Measurements from ENCODE around the gene TJAP1. TPM values are rescaled to one million over a fixed set of nuclear protein-coding genes. Genes with fewer than 3 reads are reported as not detected.

TJAP1 gene
- total RNA-seq, 2 experiments from 2014 or later, result 35.6 to 37.2 TPM

- H3K27ac Mint-ChIP-seq, result no peak overlapping the region
- ChIA-PET POLR2A (interaction anchor here (0.5 to 1.1 kb wide), 3 partner anchors 11 to 458 kb away, joined by 4 to 10 read pairs (median 9); no protein-coding TSS in a partner anchor), CTCF (interaction anchor here (0.5 kb wide), 1 partner anchor 268 kb away, joined by 3 read pairs; no protein-coding TSS in a partner anchor)
- ATAC-seq (no peak), DNase-seq (no peak)
- peaks cover 12% of the 10 kb centered on the region for H3K27me3 Mint-ChIP-seq
- H3K4me1 Mint-ChIP-seq, result peaks cover 33% of the 10 kb centered on the region
- peaks cover 27% of the 10 kb centered on the region for H3K36me3 Mint-ChIP-seq (ENCODE audit: low read depth)
- intact Hi-C loops (cut with DNase I, micrococcal nuclease), result no loop called here
- no peaks in the 10 kb centered on the region for H3K9me3 Mint-ChIP-seq (ENCODE audit: low read depth)
- no peak overlapping the region for H3K4me3 Mint-ChIP-seq
Measured at GRCh38 chr6:43511824-43512415, 34.5 kb downstream of the TJAP1 start.

DNA sequence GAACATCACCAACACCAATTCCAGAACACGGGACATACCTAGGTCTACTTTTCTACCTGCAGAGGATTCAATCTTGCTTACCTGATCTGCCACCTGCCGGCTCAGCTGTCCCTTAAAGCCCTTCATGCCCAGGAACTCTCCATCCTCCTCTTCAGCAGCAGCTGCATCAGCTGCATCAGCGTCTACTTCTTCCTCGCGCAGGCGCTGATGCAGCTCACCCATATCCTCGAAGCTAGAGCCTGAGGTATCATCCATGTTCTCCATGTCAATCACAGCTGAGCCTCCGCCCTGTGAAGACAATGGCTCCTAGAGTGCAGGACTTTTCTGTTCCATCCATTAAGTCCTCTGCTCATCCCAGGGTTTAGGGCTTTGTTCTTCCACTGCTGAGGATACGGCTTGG lies 38.4 kb downstream of the TJAP1 start:
- no peaks in the 10 kb centered on the region for H3K9me3 Mint-ChIP-seq (ENCODE audit: low read depth)
- DNase-seq, result no peak
- no peak overlapping the region for H3K4me3 Mint-ChIP-seq
- intact Hi-C loops (cut with DNase I, micrococcal nuclease), result loop anchor here (1.0 to 5.0 kb wide), 11 partner anchors 39 to 731 kb away; partner anchors contain the start of genes TJAP1 (in 2 of the 2), ABCC10 (in 1 of the 2), CNPY3 (in 1 of the 2) and HSP90AB1 (in 1 of the 2)
- CTCF ChIA-PET, result interaction anchor here (5.2 kb wide), 1 partner anchor 9 kb away, joined by 52 read pairs; no protein-coding TSS in a partner anchor
- ATAC-seq, result no peak
- peaks cover 32% of the 10 kb centered on the region for H3K4me1 Mint-ChIP-seq
- H3K36me3 Mint-ChIP-seq (ENCODE audit: low read depth), result peaks cover 27% of the 10 kb centered on the region
- no peak overlapping the region for H3K27ac Mint-ChIP-seq
- no peaks in the 10 kb centered on the region for H3K27me3 Mint-ChIP-seq
- POLR2A ChIA-PET, result interaction anchor here (0.5 kb wide), 1 partner anchor 125 kb away, joined by 3 read pairs; no protein-coding TSS in a partner anchor

GRCh38 chr6:43516367-43516696 lies 39.0 kb downstream of the TJAP1 start:
- no peaks in the 10 kb centered on the region for H3K27me3 Mint-ChIP-seq
- H3K36me3 Mint-ChIP-seq (ENCODE audit: low read depth), result peaks cover 28% of the 10 kb centered on the region
- peaks cover 32% of the 10 kb centered on the region for H3K4me1 Mint-ChIP-seq
- no peak for ATAC-seq
- CTCF ChIA-PET, result interaction anchor here (5.2 kb wide), 1 partner anchor 10 kb away, joined by 52 read pairs; no protein-coding TSS in a partner anchor
- no peak overlapping the region for H3K27ac Mint-ChIP-seq
- POLR2A ChIA-PET, result interaction anchor here (0.5 to 1.1 kb wide), 4 partner anchors 21 to 334 kb away, joined by 3 to 5 read pairs (median 4); partner anchors contain the start of gene CUL9
- no peak overlapping the region for H3K4me3 Mint-ChIP-seq
- no peak for DNase-seq
- H3K9me3 Mint-ChIP-seq (ENCODE audit: low read depth), result no peaks in the 10 kb centered on the region
- intact Hi-C loops (cut with DNase I, micrococcal nuclease), result loop anchor here (1.0 to 5.0 kb wide), 11 partner anchors 39 to 731 kb away; partner anchors contain the start of genes TJAP1 (in 2 of the 2), ABCC10 (in 1 of the 2), CNPY3 (in 1 of the 2) and HSP90AB1 (in 1 of the 2)

- H3K9me3 Mint-ChIP-seq (ENCODE audit: low read depth), result no peaks in the 10 kb centered on the region
- ChIA-PET POLR2A (interaction anchor here (0.6 to 1.1 kb wide), 4 partner anchors 21 to 335 kb away, joined by 3 to 5 read pairs (median 4); partner anchors contain the start of gene CUL9), CTCF (interaction anchor here (0.6 to 5.2 kb wide), 5 partner anchors 10 to 559 kb away, joined by 3 to 52 read pairs (median 5); no protein-coding TSS in a partner anchor)
Measured at GRCh38 chr6:43516697-43517504, 39.5 kb downstream of the TJAP1 start, which contains the start of the genes POLR1C and YIPF3. POLR1C (plus strand) TSS chr6:43517089; CDS start chr6:43517110, 21 bp downstream. YIPF3 (minus strand) TSS chr6:43516926; CDS start chr6:43516807, 119 bp downstream.

GRCh38 chr6:43517505-43518357 lies 40.4 kb downstream of the TJAP1 start:
- DNase-seq (no peak), ATAC-seq (peak; percentile 3)
- POLR2A ChIA-PET, result interaction anchor here (0.6 to 1.1 kb wide), 3 partner anchors 20 to 507 kb away, joined by 3 to 5 read pairs (median 5); no protein-coding TSS in a partner anchor
- Mint-ChIP-seq H3K27ac (no peak overlapping the region), H3K27me3 (no peaks in the 10 kb centered on the region), H3K4me1 (peaks cover 32% of the 10 kb centered on the region), H3K36me3 (ENCODE audit: low read depth) (peaks cover 30% of the 10 kb centered on the region), H3K9me3 (ENCODE audit: low read depth) (no peaks in the 10 kb centered on the region), H3K4me3 (no peak overlapping the region)
- intact Hi-C loops (cut with DNase I, micrococcal nuclease), result loop anchor here (1.0 to 5.0 kb wide), 13 partner anchors 40 to 730 kb away; partner anchors contain the start of genes CNPY3 (in 1 of the 2), GTPBP2 (in 1 of the 2), HSP90AB1 (in 1 of the 2) and KLC4 (in 1 of the 2)
- CTCF ChIA-PET, result interaction anchor here (0.6 to 5.2 kb wide), 6 partner anchors 9 to 558 kb away, joined by 3 to 52 read pairs (median 4); partner anchors contain the start of gene ZNF318

More at GRCh38 chr6:43516697-43517504, 39.5 kb downstream of the TJAP1 start, which contains the start of the genes POLR1C and YIPF3:
- H3K27ac Mint-ChIP-seq, result no peak within 1 kb of the TSS
- no peak within 1 kb of the TSS for H3K4me3 Mint-ChIP-seq
- intact Hi-C loops (cut with DNase I, micrococcal nuclease), result loop anchor here (1.0 to 5.0 kb wide), 16 partner anchors 40 to 730 kb away; partner anchors contain the start of genes TJAP1 (in 2 of the 2), ABCC10 (in 1 of the 2), CNPY3 (in 1 of the 2) and GTPBP2 (in 1 of the 2)
- no peaks in the 10 kb centered on the region for H3K27me3 Mint-ChIP-seq
- DNase-seq (peak; percentile 98), ATAC-seq (peak; percentile 93)
- H3K36me3 Mint-ChIP-seq (ENCODE audit: low read depth), result peaks cover 25% of the 10 kb centered on the region
- peaks cover 32% of the 10 kb centered on the region for H3K4me1 Mint-ChIP-seq

DNA sequence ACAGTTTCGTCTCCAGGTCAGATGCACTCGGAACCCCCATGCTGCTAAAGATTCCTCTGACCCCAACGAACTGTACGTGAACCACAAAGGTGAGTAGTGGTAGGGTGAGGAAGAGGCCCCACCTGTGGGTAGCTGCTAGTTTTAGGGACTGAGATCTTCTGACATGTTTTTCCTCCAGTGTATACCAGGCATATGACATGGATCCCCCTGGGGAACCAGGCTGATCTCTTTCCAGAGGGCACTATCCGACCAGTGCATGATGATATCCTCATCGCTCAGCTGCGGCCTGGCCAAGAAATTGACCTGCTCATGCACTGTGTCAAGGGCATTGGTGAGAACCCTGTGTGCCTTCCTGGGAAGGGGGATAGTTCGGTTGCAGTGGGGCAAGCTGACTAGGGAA lies 42.7 kb downstream of the TJAP1 start:
- Mint-ChIP-seq H3K9me3 (ENCODE audit: low read depth) (no peaks in the 10 kb centered on the region), H3K36me3 (ENCODE audit: low read depth) (peaks cover 40% of the 10 kb centered on the region), H3K4me3 (no peak overlapping the region), H3K27me3 (no peaks in the 10 kb centered on the region), H3K4me1 (peaks cover 17% of the 10 kb centered on the region), H3K27ac (no peak overlapping the region)
- no peak for DNase-seq
- intact Hi-C loops (cut with DNase I, micrococcal nuclease), result no loop called here
- ChIA-PET POLR2A (interaction anchor here (0.7 kb wide), 2 partner anchors 20 to 347 kb away, joined by 3 read pairs; no protein-coding TSS in a partner anchor), CTCF (interaction anchor here (0.6 to 2.1 kb wide), 6 partner anchors 8 to 424 kb away, joined by 3 to 9 read pairs (median 4); partner anchors contain the start of genes POLH and XPO5)
- ATAC-seq, result no peak

GRCh38 chr6:43521836-43522235 lies 44.5 kb downstream of the TJAP1 start:
- CTCF ChIA-PET, result interaction anchor here (0.6 to 2.1 kb wide), 6 partner anchors 9 to 37 kb away, joined by 3 to 11 read pairs (median 6); no protein-coding TSS in a partner anchor
- intact Hi-C loops (cut with DNase I, micrococcal nuclease), result no loop called here
- no peak overlapping the region for H3K4me3 Mint-ChIP-seq
- no peak overlapping the region for H3K27ac Mint-ChIP-seq
- DNase-seq (no peak), ATAC-seq (no peak)
- peaks cover 52% of the 10 kb centered on the region for H3K36me3 Mint-ChIP-seq (ENCODE audit: low read depth)
- H3K9me3 Mint-ChIP-seq (ENCODE audit: low read depth), result no peaks in the 10 kb centered on the region
- peaks cover 4% of the 10 kb centered on the region for H3K4me1 Mint-ChIP-seq
- no peaks in the 10 kb centered on the region for H3K27me3 Mint-ChIP-seq
- POLR2A ChIA-PET, result interaction anchor here (1.0 to 1.1 kb wide), 2 partner anchors 10 to 49 kb away, joined by 3 to 4 read pairs; no protein-coding TSS in a partner anchor

DNA sequence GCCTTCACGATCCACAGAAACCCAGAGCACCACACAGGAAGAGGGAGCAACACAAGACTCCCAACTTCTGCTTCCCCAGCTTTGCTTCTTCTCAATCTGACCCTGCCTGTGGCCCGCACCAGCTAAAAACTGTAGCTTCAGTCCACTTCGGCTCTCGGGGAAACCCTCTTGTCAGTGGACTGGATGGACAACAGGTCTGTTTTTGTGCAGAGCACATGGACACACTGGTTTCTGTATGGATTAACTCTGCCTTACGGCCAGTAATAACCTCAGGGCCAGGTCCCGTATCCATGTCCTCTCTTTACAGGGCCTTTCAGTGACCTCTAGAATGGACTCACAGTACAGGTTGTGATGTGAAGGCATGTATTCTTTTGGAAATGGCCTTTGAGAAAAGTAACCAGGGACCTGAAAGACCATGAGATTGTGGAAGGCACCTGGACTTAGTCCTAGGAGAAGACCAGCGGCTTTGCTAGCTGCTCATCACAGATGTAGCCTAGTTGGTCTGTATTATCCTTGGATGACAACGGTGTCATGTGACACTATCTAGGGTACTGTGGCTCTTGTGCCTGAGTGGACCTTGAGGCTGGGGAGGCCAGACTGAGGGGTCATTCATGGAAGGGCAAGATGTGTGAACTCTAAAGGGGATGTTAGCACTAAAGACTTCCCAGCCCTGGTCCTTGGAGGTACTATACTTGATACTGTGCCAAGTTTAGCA lies 45.3 kb downstream of the TJAP1 start:
- no peak overlapping the region for H3K4me3 Mint-ChIP-seq
- CTCF ChIA-PET, result no interaction called here
- H3K4me1 Mint-ChIP-seq, result peaks cover 4% of the 10 kb centered on the region
- no peak for ATAC-seq
- no peak for DNase-seq
- intact Hi-C loops (cut with DNase I, micrococcal nuclease), result no loop called here
- no peaks in the 10 kb centered on the region for H3K27me3 Mint-ChIP-seq
- POLR2A ChIA-PET, result interaction anchor here (1.0 to 1.3 kb wide), 2 partner anchors 11 to 49 kb away, joined by 4 read pairs; no protein-coding TSS in a partner anchor
- no peak overlapping the region for H3K27ac Mint-ChIP-seq
- peaks cover 60% of the 10 kb centered on the region for H3K36me3 Mint-ChIP-seq (ENCODE audit: low read depth)
- no peaks in the 10 kb centered on the region for H3K9me3 Mint-ChIP-seq (ENCODE audit: low read depth)

- intact Hi-C loops (cut with DNase I, micrococcal nuclease), result no loop called here
- no peak overlapping the region for H3K4me3 Mint-ChIP-seq
- ATAC-seq (no peak), DNase-seq (no peak)
- no peaks in the 10 kb centered on the region for H3K9me3 Mint-ChIP-seq (ENCODE audit: low read depth)
- peaks cover 4% of the 10 kb centered on the region for H3K4me1 Mint-ChIP-seq
- peaks cover 65% of the 10 kb centered on the region for H3K36me3 Mint-ChIP-seq (ENCODE audit: low read depth)
- CTCF ChIA-PET, result no interaction called here
- no peak overlapping the region for H3K27ac Mint-ChIP-seq
- no peaks in the 10 kb centered on the region for H3K27me3 Mint-ChIP-seq
- POLR2A ChIA-PET, result interaction anchor here (1.3 kb wide), 1 partner anchor 48 kb away, joined by 4 read pairs; no protein-coding TSS in a partner anchor
Measured at GRCh38 chr6:43523284-43523683, 45.9 kb downstream of the TJAP1 start.
